Natural killer cell (primary cell): ENCODE results near the gene NBL1. TPM values are rescaled to one million over a fixed set of nuclear protein-coding genes. Genes with fewer than 3 reads are reported as not detected.

Source experiments
- ATAC-seq, 3 donors: fragments of 150-1000 bp in 2 of 3; fragments of 200-7000 bp in 1 of 3; cut with Tn5 transposase; 1 replicate in 1 of 3; 2 replicates in 2 of 3; pipeline ENCODE4 v1.10.0; 2021; ENCODE audit warnings: mild to moderate bottlenecking in 2 of 3, moderate library complexity in 2 of 3
- DNase-seq, 2 donors: peaks; one replicate each; pipeline versions ENCODE4 v3.0.0 to v3.0.0-alpha.2; 2013 to 2021; ENCODE audit warnings: mixed read lengths in 1 of 2
- H3K27ac ChIP-seq: one replicate; pipeline ENCODE4 v1.5.1; 2013; ENCODE audit warnings: mild to moderate bottlenecking, low read length
- H3K27me3 ChIP-seq: one replicate; pipeline ENCODE4 v1.6.1; 2013; ENCODE audit warnings: low read length; ENCODE audit not compliant: control insufficient read depth, insufficient read depth
- H3K36me3 ChIP-seq: one replicate; pipeline ENCODE4 v1.6.1; 2013; ENCODE audit warnings: low read length; ENCODE audit not compliant: control insufficient read depth, insufficient read depth
- H3K4me1 ChIP-seq: one replicate; pipeline ENCODE4 v1.6.1; 2013; ENCODE audit warnings: low read length; ENCODE audit not compliant: control insufficient read depth, insufficient read depth
- H3K4me3 ChIP-seq: one replicate; pipeline ENCODE4 v1.5.1; 2013; ENCODE audit warnings: low read length
- H3K9me3 ChIP-seq: one replicate; pipeline ENCODE4 v1.6.1; 2013; ENCODE audit warnings: low read length; ENCODE audit not compliant: control insufficient read depth, insufficient read depth
- H3K27ac Mint-ChIP-seq, 2 donors: one replicate each; pipeline ENCODE4 v1.8.0; 2022; ENCODE audit warnings: mild to moderate bottlenecking in 2 of 2, mixed read lengths in 2 of 2, moderate library complexity in 1 of 2
- H3K27me3 Mint-ChIP-seq, 2 donors: one replicate each; pipeline ENCODE4 v1.8.0; 2022; ENCODE audit warnings: low read depth in 2 of 2, mixed read lengths in 2 of 2
- H3K36me3 Mint-ChIP-seq: one replicate; pipeline ENCODE4 v1.8.0; 2022; ENCODE audit warnings: mixed read lengths
- H3K4me1 Mint-ChIP-seq, 2 donors: one replicate each; pipeline ENCODE4 v1.8.0; 2022; ENCODE audit warnings: mixed read lengths in 2 of 2
- H3K4me3 Mint-ChIP-seq: one replicate; pipeline ENCODE4 v1.8.0; 2022; ENCODE audit warnings: mild to moderate bottlenecking, moderate library complexity, mixed read lengths
- H3K9me3 Mint-ChIP-seq, 2 donors: one replicate each; pipeline ENCODE4 v1.8.0; 2022; ENCODE audit warnings: mixed read lengths in 2 of 2
- WGBS: methylation state at CpG from one replicate; pipeline ENCODE4 v1.1.7; 2013; ENCODE audit warnings: missing lambda C conversion rate; ENCODE audit not compliant: insufficient coverage; 5-methylcytosine and 5-hydroxymethylcytosine counted together
- intact Hi-C: fragments of 100-400 bp; cut with micrococcal nuclease; formaldehyde crosslinking; loops from one replicate; pipeline ENCODE4 v1.14.2; 2022
- total RNA-seq, 4 donors: library from RNA; stranded (reverse); fragments of 120-200 nt in 1 of 4; gene quantifications; one replicate each; pipeline versions ENCODE4 v1.2.3 to v1.2.4, GENCODE V29; 2013 to 2022
- TF ChIP-seq, protein P1 (sequence below): fragments of 200-600 bp; IDR thresholded peaks from one replicate; pipeline ENCODE4 v1.8.0; 2022; ENCODE audit warnings: antibody characterized with exemption

NBL1 gene
- total RNA-seq, 3 donors from 2014 or later (not counting 1 experiment from before 2014, with no cell fraction given) = 10.7 to 18.4 (median 11.4) TPM

DNA sequence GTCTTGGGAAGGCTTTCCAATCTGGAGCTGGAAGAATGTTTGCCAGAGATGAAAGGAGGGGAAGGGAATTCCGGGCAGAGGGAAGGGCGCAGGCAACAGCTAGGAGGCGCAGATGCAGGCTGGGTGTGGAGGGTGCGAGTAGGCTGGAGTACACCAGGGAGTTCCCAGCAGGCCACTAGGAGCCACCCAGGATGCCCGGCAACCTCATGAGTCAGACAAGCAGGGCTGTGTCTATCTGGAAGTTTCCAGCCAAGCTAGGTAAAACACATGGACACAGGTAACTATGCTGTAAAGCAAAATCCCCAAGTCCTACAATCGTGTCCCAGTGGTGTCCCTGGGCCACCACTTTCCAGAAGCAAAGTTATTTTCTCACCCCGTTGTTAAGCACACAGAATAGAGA lies 990 bp upstream of the NBL1 start:
- TF ChIP-seq, protein P1, sequence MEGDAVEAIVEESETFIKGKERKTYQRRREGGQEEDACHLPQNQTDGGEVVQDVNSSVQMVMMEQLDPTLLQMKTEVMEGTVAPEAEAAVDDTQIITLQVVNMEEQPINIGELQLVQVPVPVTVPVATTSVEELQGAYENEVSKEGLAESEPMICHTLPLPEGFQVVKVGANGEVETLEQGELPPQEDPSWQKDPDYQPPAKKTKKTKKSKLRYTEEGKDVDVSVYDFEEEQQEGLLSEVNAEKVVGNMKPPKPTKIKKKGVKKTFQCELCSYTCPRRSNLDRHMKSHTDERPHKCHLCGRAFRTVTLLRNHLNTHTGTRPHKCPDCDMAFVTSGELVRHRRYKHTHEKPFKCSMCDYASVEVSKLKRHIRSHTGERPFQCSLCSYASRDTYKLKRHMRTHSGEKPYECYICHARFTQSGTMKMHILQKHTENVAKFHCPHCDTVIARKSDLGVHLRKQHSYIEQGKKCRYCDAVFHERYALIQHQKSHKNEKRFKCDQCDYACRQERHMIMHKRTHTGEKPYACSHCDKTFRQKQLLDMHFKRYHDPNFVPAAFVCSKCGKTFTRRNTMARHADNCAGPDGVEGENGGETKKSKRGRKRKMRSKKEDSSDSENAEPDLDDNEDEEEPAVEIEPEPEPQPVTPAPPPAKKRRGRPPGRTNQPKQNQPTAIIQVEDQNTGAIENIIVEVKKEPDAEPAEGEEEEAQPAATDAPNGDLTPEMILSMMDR = no peak
- no peaks in the 10 kb centered on the region for H3K9me3 ChIP-seq
- Mint-ChIP-seq H3K27ac (peak overlapping the region; percentile 38 to 54), H3K4me3 (peak overlapping the region; percentile 86), H3K36me3 (no peaks in the 10 kb centered on the region), H3K9me3 (no peaks in the 10 kb centered on the region), H3K27me3 (peaks cover 11 to 25% of the 10 kb centered on the region in 2 donors), H3K4me1 (peaks cover 19 to 23% of the 10 kb centered on the region in 2 donors)
- DNase-seq (no peak), ATAC-seq (no peak)
- WGBS = 82% methylated on average over 7 of the region's 7 CpGs
- H3K36me3 ChIP-seq = no peaks in the 10 kb centered on the region
- peaks cover 18% of the 10 kb centered on the region for H3K4me1 ChIP-seq
- H3K27me3 ChIP-seq = peaks cover 20% of the 10 kb centered on the region
- H3K4me3 ChIP-seq = no peak overlapping the region
- no peak overlapping the region for H3K27ac ChIP-seq
- intact Hi-C loops = no loop called here

DNA sequence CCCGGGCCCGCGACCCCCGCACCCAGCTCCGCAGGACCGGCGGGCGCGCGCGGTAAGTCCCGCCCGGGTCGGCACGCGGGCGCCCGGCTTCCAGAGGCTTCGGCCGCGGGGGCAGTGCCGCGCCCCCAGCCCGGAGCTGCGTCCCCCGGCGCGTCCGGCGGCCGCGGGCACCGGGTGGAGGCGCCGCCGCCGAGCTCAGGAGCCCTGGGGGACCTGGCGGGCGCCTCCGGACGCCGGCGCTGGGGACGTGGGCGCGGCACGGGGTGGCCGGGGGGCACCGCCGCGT lies 227 bp downstream of the NBL1 start:
- H3K9me3 Mint-ChIP-seq = no peaks in the 10 kb centered on the region
- H3K9me3 ChIP-seq = no peaks in the 10 kb centered on the region
- intact Hi-C loops = loop anchor here (2.0 kb wide), 1 partner anchor 158 kb away; no protein-coding TSS in a partner anchor
- peak overlapping the region; percentile 54 to 88 for H3K27ac Mint-ChIP-seq
- H3K36me3 ChIP-seq = no peaks in the 10 kb centered on the region
- peaks cover 18% of the 10 kb centered on the region for H3K4me1 ChIP-seq
- ATAC-seq (peak in 2 of 3 donors; percentile 3 to 16), DNase-seq (no peak)
- H3K4me3 Mint-ChIP-seq = no peak overlapping the region
- TF ChIP-seq, protein P1 = no peak
- H3K36me3 Mint-ChIP-seq = no peaks in the 10 kb centered on the region
- under 1% methylated on average over 51 of the region's 51 CpGs for WGBS
- H3K27me3 ChIP-seq = peaks cover 20% of the 10 kb centered on the region
- H3K27me3 Mint-ChIP-seq = peaks cover 11 to 25% of the 10 kb centered on the region in 2 donors
- H3K4me1 Mint-ChIP-seq = peaks cover 19 to 23% of the 10 kb centered on the region in 2 donors
- no peak overlapping the region for H3K27ac ChIP-seq
- H3K4me3 ChIP-seq = peak overlapping the region; percentile 33

DNA sequence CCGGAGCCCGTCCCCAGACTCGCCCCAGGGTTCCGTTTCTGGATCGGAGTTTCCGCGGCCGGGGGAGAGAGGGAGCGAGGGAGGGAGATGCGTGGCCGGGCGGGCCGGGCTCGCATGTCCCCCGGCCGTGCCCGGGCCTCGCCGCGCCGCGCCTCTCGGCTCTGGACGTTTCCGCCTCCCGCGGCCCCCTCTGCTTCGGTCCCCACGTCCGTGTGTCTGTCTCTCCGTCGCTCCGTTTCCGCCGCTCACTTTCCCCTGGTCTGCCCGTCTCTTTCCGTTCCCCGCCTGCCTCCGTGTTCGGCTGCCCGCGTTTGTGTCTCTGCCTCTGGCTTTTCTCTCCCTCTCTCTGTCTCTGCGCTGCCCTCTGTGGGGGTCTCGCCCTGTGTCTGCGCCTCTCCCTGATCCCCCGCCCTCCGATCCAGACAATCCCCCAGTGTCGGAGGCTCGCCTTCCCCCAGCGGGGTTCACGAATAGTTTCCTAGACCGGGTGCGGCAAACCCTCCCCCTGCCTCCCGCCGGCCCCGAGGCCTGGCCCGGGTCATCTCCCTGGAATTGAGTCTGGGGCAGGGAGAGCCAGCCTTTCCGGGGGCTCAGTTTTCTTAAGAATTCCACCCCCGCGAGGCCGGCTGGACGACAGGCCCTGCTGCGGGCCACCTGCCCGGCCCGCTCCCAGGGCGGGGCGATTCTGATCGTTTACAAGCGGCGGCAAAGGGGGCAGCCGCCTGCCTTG lies 735 bp downstream of the NBL1 start:
- no peaks in the 10 kb centered on the region for H3K9me3 Mint-ChIP-seq
- TF ChIP-seq, protein P1 = no peak
- H3K36me3 Mint-ChIP-seq = no peaks in the 10 kb centered on the region
- peak in 1 of 2 donors; percentile 68 for DNase-seq
- peaks cover 19 to 23% of the 10 kb centered on the region in 2 donors for H3K4me1 Mint-ChIP-seq
- H3K9me3 ChIP-seq = no peaks in the 10 kb centered on the region
- H3K4me1 ChIP-seq = peaks cover 18% of the 10 kb centered on the region
- peaks cover 11 to 25% of the 10 kb centered on the region in 2 donors for H3K27me3 Mint-ChIP-seq
- peak; percentile 38 to 44 (median 39) for ATAC-seq
- intact Hi-C loops = loop anchor here (2.0 to 5.0 kb wide), 2 partner anchors 48 to 158 kb away; a partner anchor contains a TSS
- peaks cover 20% of the 10 kb centered on the region for H3K27me3 ChIP-seq
- peak overlapping the region; percentile 33 for H3K4me3 ChIP-seq
- H3K27ac Mint-ChIP-seq = peak overlapping the region; percentile 54 to 88
- 8% methylated on average over 71 of the region's 71 CpGs for WGBS
- peak overlapping the region; percentile 89 for H3K4me3 Mint-ChIP-seq
- H3K27ac ChIP-seq = no peak overlapping the region
- H3K36me3 ChIP-seq = no peaks in the 10 kb centered on the region
